Lower leg skin (tissue), 3 donors: ENCODE data around the gene DGKB.

ENCODE experiments used
- CTCF ChIP-seq, 3 donors: fragments of 450-650 bp; IDR thresholded peaks; one replicate each; pipeline ENCODE4 v1.5.1; 2016; ENCODE audit warnings: antibody characterized with exemption in 3 of 3, mild to moderate bottlenecking in 3 of 3, moderate library complexity in 2 of 3
- POLR2A ChIP-seq, 2 donors: fragments of 450-650 bp; IDR thresholded peaks; one replicate each; pipeline ENCODE4 v1.6.1; 2016 to 2017; ENCODE audit warnings: antibody characterized with exemption in 2 of 2, mild to moderate bottlenecking in 1 of 2, moderate library complexity in 1 of 2

- TF ChIP-seq CTCF (IDR thresholded peaks at IDR 0.05) = no peak
- no peak for TF ChIP-seq POLR2A (IDR thresholded peaks at IDR 0.05)
Observed at GRCh38 chr7:14859267-14859666, 43.3 kb downstream of the DGKB start.
